ENCODE data around the gene TEX2. TPM values are rescaled to one million over a fixed set of nuclear protein-coding genes. Genes with fewer than 3 reads are reported as not detected.

TEX2 gene
- total RNA-seq, 1 donor from 2014 or later: 20.7 TPM

- Mint-ChIP-seq H3K36me3 (ENCODE audit: low read depth) (no peaks in the 10 kb centered on the region), H3K4me1 (ENCODE audit: low read depth) (peaks cover 4% of the 10 kb centered on the region), H3K9me3 (no peaks in the 10 kb centered on the region), H3K27ac (no peak overlapping the region), H3K27me3 (ENCODE audit: low read depth) (no peaks in the 10 kb centered on the region), H3K4me3 (ENCODE audit: low read depth) (no peak overlapping the region)
- DNase-seq (ENCODE audit: low spot score): peak; percentile 30
- intact Hi-C loops (cut with micrococcal nuclease): loop anchor here (1.0 to 5.0 kb wide), 3 partner anchors 137 to 365 kb away; partner anchors contain the start of gene GH1
Measured at GRCh38 chr17:64281962-64282752, 19.1 kb upstream of the TEX2 start.

- Mint-ChIP-seq H3K27me3 (ENCODE audit: low read depth) (no peaks in the 10 kb centered on the region), H3K9me3 (no peaks in the 10 kb centered on the region), H3K4me3 (ENCODE audit: low read depth) (no peak overlapping the region), H3K36me3 (ENCODE audit: low read depth) (no peaks in the 10 kb centered on the region), H3K4me1 (ENCODE audit: low read depth) (peaks cover 4% of the 10 kb centered on the region), H3K27ac (no peak overlapping the region)
- intact Hi-C loops (cut with micrococcal nuclease): no loop called here
- DNase-seq (ENCODE audit: low spot score): no peak
Measured at GRCh38 chr17:64278614-64279013, 15.6 kb upstream of the TEX2 start.

DNA sequence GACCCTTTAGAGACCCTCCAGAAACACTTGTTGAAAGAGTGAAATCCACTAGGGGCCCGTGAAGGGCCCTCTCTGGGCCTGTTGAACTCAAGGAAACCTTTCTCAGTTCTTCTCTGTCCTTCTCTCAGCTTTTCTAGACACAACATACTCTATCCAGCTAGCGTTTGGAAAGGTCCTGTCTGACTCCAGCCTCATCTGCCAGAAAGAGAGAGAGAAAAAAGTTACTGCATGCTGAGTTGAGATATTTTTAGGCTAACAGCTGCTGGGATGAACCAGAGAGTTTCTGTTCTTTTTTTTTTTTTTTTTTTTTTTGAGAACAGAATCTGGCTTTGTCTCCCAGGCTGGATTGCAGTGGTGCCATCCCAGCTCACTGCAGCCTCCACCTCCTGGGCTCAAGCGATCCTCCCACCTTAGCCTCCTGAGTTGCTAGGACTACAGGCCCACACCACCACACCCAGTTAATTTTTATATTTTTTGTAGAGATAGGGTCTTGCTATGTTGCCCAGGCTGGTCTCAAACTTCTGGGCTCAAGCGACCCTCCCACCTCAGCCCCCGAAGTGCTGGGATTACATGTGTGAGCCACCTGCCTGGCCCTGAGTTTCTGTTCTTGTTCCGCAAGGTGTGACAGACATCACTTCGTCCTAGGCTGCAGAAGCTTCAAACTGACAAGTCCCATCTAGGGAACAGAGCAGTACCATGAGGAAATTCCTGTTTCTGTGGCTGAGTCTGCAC, 14.9 kb upstream of the TEX2 start:
- intact Hi-C loops (cut with micrococcal nuclease): no loop called here
- Mint-ChIP-seq H3K27ac (no peak overlapping the region), H3K36me3 (ENCODE audit: low read depth) (no peaks in the 10 kb centered on the region)

GRCh38 chr17:64276961-64277505, 14.0 kb upstream of the TEX2 start:
- Mint-ChIP-seq H3K4me3 (ENCODE audit: low read depth) (no peak overlapping the region), H3K27ac (peak overlapping the region; percentile 0), H3K27me3 (ENCODE audit: low read depth) (no peaks in the 10 kb centered on the region), H3K9me3 (peaks cover under 1% of the 10 kb centered on the region), H3K4me1 (ENCODE audit: low read depth) (peaks cover 4% of the 10 kb centered on the region), H3K36me3 (ENCODE audit: low read depth) (no peaks in the 10 kb centered on the region)
- intact Hi-C loops (cut with micrococcal nuclease): no loop called here
- DNase-seq (ENCODE audit: low spot score): no peak

More for the DNA sequence above, 14.9 kb upstream of the TEX2 start:
- H3K9me3 Mint-ChIP-seq: no peaks in the 10 kb centered on the region
- peaks cover 4% of the 10 kb centered on the region for H3K4me1 Mint-ChIP-seq (ENCODE audit: low read depth)
- H3K27me3 Mint-ChIP-seq (ENCODE audit: low read depth): no peaks in the 10 kb centered on the region
- DNase-seq (ENCODE audit: low spot score): no peak
- H3K4me3 Mint-ChIP-seq (ENCODE audit: low read depth): no peak overlapping the region

DNA sequence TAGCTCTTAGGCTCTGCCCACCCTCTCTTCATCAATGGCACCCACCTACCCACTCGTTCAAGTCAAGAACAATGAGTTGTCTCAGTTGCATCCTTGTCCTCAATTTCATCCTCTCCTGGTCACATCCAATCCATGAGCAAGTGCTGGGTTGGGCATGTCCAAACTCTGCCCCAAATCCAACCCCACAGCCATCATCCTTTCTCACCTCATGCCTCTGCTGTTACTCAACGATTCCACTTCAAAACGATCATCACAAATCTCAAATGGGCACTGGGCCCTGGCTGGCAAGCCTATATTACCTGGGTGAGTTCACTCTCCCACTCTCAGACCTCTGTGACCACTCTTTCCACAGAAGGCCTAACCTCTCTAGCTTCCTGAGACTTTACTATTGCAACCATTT, 12.0 kb upstream of the TEX2 start:
- Mint-ChIP-seq H3K27me3 (ENCODE audit: low read depth) (no peaks in the 10 kb centered on the region), H3K9me3 (peaks cover 7% of the 10 kb centered on the region), H3K36me3 (ENCODE audit: low read depth) (no peaks in the 10 kb centered on the region), H3K4me1 (ENCODE audit: low read depth) (peaks cover 17% of the 10 kb centered on the region), H3K27ac (no peak overlapping the region), H3K4me3 (ENCODE audit: low read depth) (no peak overlapping the region)
- intact Hi-C loops (cut with micrococcal nuclease): no loop called here
- no peak for DNase-seq (ENCODE audit: low spot score)

GRCh38 chr17:64273006-64273405, 9.9 kb upstream of the TEX2 start:
- no peak overlapping the region for H3K27ac Mint-ChIP-seq
- intact Hi-C loops (cut with micrococcal nuclease): no loop called here
- DNase-seq (ENCODE audit: low spot score): no peak
- H3K4me3 Mint-ChIP-seq (ENCODE audit: low read depth): no peak overlapping the region
- peaks cover 17% of the 10 kb centered on the region for H3K4me1 Mint-ChIP-seq (ENCODE audit: low read depth)
- no peaks in the 10 kb centered on the region for H3K36me3 Mint-ChIP-seq (ENCODE audit: low read depth)
- H3K9me3 Mint-ChIP-seq: peaks cover 7% of the 10 kb centered on the region
- no peaks in the 10 kb centered on the region for H3K27me3 Mint-ChIP-seq (ENCODE audit: low read depth)

- Mint-ChIP-seq H3K36me3 (ENCODE audit: low read depth) (no peaks in the 10 kb centered on the region), H3K27me3 (ENCODE audit: low read depth) (peaks cover 4% of the 10 kb centered on the region), H3K4me3 (ENCODE audit: low read depth) (peak overlapping the region; percentile 5), H3K27ac (peak overlapping the region; percentile 74), H3K4me1 (ENCODE audit: low read depth) (peaks cover 17% of the 10 kb centered on the region), H3K9me3 (peaks cover 7% of the 10 kb centered on the region)
- no peak for DNase-seq (ENCODE audit: low spot score)
- intact Hi-C loops (cut with micrococcal nuclease): no loop called here
Measured at GRCh38 chr17:64270885-64271284, 7.8 kb upstream of the TEX2 start.

DNA sequence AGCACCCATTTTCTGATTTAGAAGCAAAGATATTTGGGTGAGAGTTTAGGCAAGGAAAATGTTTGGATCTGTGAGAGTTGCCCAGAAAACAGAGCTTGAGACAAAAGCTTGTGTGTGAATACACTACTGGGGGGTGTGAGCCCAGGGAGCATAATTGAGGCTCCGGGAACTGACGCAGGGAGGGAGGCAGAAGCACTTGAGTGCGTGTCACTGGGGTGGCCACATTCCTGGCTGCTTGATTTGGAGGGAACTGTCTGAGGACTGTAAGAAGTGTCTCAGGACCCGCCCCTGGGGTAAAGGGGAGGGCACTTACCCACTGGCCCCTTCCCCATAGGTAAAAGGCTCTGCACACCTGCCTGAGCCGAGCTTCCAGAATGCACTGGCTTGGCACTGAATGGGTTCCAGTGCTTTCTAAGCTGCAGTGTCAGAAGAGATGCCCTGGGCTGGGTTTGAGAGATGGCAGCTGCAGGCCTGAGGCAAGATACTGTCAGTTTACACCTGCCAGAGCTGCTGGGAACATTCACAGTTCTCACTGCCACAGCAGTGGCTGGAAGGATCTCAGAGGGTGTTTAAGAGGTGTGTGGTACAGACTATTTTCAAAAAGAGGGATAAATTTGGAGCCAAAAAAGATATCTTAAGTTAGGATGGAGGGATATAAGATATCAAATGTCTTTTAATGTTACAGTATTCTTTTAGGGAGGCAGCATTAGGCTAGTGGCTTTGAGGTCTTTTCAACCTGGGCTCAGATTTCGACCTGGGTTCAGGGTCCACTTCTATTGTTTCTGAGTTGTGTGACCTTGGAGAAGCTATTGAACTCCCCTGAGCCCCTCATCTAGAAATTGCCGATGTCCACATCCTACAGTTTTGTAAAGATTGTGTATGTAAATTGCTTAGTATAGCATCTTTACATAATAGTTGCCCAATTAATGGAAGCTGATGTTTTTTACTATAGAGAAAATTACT, 6.9 kb upstream of the TEX2 start:
- Mint-ChIP-seq H3K27me3 (ENCODE audit: low read depth) (peaks cover 4% of the 10 kb centered on the region), H3K27ac (peak overlapping the region; percentile 74), H3K36me3 (ENCODE audit: low read depth) (no peaks in the 10 kb centered on the region), H3K4me3 (ENCODE audit: low read depth) (no peak overlapping the region), H3K9me3 (peaks cover 7% of the 10 kb centered on the region), H3K4me1 (ENCODE audit: low read depth) (peaks cover 17% of the 10 kb centered on the region)
- intact Hi-C loops (cut with micrococcal nuclease): loop anchor here (10.0 kb wide), 1 partner anchor 245 kb away; the partner anchor contains the start of gene ICAM2
- DNase-seq (ENCODE audit: low spot score): no peak

GRCh38 chr17:64264891-64265290, 1.8 kb upstream of the TEX2 start:
- Mint-ChIP-seq H3K27ac (no peak overlapping the region), H3K4me1 (ENCODE audit: low read depth) (peaks cover 28% of the 10 kb centered on the region)
- intact Hi-C loops (cut with micrococcal nuclease): loop anchor here (5.0 to 10.0 kb wide), 3 partner anchors 63 to 240 kb away; partner anchors contain the start of genes ERN1 and ICAM2

GRCh38 chr17:64262198-64262999, 661 bp downstream of the TEX2 start:
- H3K27ac Mint-ChIP-seq: peak overlapping the region; percentile 85
- peaks cover 2% of the 10 kb centered on the region for H3K27me3 Mint-ChIP-seq (ENCODE audit: low read depth)
- H3K9me3 Mint-ChIP-seq: no peaks in the 10 kb centered on the region
- intact Hi-C loops (cut with micrococcal nuclease): loop anchor here (2.0 to 10.0 kb wide), 4 partner anchors 60 to 238 kb away; partner anchors contain the start of genes ERN1 and ICAM2
- H3K36me3 Mint-ChIP-seq (ENCODE audit: low read depth): peaks cover 7% of the 10 kb centered on the region
- DNase-seq (ENCODE audit: low spot score): peak; percentile 60
- H3K4me1 Mint-ChIP-seq (ENCODE audit: low read depth): peaks cover 28% of the 10 kb centered on the region
- H3K4me3 Mint-ChIP-seq (ENCODE audit: low read depth): peak overlapping the region; percentile 90

More at GRCh38 chr17:64264891-64265290, 1.8 kb upstream of the TEX2 start:
- Mint-ChIP-seq H3K27me3 (ENCODE audit: low read depth) (peaks cover 4% of the 10 kb centered on the region), H3K9me3 (no peaks in the 10 kb centered on the region), H3K4me3 (ENCODE audit: low read depth) (no peak overlapping the region), H3K36me3 (ENCODE audit: low read depth) (peaks cover 7% of the 10 kb centered on the region)
- no peak for DNase-seq (ENCODE audit: low spot score)

DNA sequence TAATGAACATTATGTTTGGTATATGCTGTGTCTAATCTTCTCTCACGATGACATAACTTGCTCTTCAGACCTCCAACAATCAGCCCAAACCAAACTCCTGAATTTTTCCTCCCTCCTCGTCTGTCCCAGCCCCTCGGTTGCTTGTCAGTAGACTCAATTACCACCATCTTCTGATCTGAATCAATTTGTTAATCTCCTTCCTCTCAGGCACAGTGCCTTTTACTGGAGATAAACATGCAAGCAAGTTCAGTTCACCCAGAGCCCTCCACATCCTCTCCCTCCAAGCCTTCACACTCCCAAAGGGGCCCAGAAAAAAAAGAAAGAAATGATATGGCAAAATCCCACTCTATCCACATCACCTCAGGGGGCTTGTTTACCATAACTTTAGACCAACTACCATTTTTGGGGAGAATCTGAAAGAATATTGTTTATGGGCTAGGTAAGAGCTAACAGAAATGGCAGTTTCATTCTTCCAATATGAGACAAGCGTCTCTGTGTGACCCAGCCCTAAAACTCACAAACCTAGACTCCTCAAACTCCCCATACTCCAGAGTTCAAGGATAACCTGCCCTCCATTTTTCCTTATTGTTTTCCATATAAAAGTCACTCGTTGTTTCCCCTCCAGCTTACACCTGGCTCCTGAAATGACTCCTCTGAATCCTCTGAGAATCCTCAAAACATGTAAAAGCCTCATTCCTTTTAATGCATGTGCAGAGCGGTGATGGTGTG, 1.5 kb downstream of the TEX2 start:
- H3K36me3 Mint-ChIP-seq (ENCODE audit: low read depth): peaks cover 7% of the 10 kb centered on the region
- no peaks in the 10 kb centered on the region for H3K27me3 Mint-ChIP-seq (ENCODE audit: low read depth)
- no peaks in the 10 kb centered on the region for H3K9me3 Mint-ChIP-seq
- H3K4me3 Mint-ChIP-seq (ENCODE audit: low read depth): peak overlapping the region; percentile 90
- DNase-seq (ENCODE audit: low spot score): no peak
- intact Hi-C loops (cut with micrococcal nuclease): loop anchor here (2.0 to 10.0 kb wide), 4 partner anchors 59 to 237 kb away; partner anchors contain the start of genes ERN1 and ICAM2
- peak overlapping the region; percentile 85 for H3K27ac Mint-ChIP-seq
- peaks cover 30% of the 10 kb centered on the region for H3K4me1 Mint-ChIP-seq (ENCODE audit: low read depth)
